Measurements from ENCODE around the gene HMCN2. TPM values are rescaled to one million over a fixed set of nuclear protein-coding genes. Genes with fewer than 3 reads are reported as not detected.

The HMCN2 gene, protein sequence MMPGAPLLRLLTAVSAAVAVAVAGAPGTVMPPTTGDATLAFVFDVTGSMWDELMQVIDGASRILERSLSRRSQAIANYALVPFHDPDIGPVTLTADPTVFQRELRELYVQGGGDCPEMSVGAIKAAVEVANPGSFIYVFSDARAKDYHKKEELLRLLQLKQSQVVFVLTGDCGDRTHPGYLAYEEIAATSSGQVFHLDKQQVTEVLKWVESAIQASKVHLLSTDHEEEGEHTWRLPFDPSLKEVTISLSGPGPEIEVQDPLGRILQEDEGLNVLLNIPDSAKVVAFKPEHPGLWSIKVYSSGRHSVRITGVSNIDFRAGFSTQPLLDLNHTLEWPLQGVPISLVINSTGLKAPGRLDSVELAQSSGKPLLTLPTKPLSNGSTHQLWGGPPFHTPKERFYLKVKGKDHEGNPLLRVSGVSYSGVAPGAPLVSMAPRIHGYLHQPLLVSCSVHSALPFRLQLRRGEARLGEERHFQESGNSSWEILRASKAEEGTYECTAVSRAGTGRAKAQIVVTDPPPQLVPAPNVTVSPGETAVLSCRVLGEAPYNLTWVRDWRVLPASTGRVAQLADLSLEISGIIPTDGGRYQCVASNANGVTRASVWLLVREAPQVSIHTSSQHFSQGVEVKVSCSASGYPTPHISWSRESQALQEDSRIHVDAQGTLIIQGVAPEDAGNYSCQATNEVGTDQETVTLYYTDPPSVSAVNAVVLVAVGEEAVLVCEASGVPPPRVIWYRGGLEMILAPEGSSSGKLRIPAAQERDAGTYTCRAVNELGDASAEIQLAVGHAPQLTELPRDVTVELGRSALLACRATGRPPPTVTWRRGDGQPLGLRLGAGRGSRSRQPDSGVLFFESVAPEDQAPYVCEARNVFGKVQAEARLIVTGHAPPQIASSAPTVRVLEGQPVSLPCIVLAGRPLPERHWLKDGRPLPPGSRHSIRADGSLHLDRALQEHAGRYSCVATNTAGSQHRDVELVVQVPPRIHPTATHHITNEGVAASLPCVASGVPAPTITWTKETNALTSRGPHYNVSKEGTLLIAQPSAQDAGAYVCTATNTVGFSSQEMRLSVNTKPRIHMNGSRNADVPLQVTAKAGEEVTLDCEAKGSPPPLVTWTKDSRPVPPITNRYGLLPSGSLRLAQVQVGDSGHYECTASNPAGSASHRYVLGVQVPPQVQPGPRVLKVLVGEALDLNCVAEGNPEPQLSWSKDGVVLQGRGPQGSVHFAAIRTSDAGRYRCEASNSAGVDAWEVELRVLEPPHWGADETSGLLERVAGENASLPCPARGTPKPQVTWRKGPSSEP (N-terminal part only)
- not detected for total RNA-seq

DNA sequence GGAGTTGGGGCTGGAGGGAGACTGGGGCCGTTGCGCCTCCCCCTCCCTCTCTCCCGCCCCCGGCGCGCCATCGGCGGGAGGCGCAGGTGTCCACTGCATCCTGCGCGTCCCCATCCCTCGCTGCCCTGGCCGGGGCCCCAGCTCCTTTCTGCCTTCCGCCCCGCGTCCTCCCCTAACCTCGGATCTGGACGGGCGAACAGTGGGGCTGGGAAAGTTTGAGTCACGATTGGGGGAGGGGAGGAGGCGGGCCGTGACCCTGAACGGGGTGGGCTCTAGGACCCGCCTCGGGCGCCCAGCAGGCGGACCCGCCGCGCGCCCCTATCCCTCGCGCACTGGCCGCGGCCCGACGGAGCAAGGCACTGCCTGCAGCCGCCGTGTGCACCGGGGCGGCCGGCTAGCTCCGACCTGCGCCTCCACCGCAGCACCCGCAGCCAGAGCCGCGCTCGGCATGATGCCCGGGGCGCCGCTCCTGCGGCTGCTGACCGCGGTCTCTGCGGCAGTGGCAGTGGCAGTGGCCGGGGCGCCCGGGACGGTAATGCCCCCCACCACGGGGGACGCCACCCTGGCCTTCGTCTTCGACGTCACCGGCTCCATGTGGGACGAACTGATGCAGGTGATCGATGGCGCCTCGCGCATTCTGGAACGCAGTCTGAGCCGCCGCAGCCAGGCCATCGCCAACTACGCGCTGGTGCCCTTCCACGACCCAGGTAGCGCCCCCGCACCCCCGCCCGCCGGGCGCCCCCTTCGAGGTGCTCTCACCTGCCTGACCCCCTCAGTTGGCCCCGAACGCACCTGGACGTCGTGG lies at the start of gene HMCN2:
HMCN2 (plus strand) TSS at position 330 of the 805 bp plus-strand sequence; CDS start at position 449, 119 bp downstream.

DNA sequence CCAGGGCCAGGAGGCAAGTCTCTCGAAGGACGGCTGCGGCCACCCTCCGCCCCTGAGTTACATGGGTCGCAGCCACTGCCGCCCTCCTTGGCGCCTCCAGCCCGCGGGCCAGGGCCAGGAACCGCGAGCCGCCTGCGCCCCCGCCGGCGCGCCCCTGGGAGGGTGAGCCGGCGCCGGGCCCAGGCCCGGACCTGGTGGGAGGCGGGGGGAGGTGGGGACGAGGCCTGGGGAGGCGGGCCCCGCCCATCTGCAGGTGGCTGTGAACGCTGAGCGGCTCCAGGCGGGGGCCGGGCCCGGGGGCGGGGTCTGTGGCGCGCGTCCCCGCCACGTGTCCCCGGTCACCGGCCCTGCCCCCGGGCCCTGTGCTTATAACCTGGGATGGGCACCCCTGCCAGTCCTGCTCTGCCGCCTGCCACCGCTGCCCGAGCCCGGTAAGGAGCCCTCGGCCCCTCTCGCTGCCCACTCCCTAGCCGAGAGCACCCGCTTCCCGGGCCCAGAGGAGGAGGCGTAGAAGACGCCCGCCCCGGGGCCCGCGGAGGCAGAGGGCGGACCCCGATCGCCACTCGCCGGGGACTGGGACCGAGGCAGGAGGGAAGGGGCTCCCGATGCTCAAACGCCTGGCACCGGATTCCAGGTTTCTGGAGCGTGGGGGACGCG lies 179.1 kb downstream of the HMCN2 start, which contains the start of gene ASS1:
ASS1 (plus strand) TSS at position 397 of the 657 bp plus-strand sequence. CDS start 7,268 bp downstream, outside the sequence.

Small RNA genes within 50 kb of the gene (small RNA-seq; reads per million reads assigned to genes)
- gene RN7SL665P, result 0 reads per million in 2 donors

Other genes with a start within 250 kb of the HMCN2 start
- 10 to 100 TPM; 40.6 to 41.3 TPM for gene FNBP1, start 222.6 kb upstream of the HMCN2 start, total RNA-seq
- 10 to 100 TPM; 24.6 to 32.7 TPM for gene GPR107, start 211.9 kb upstream of the HMCN2 start, total RNA-seq
- gene NCS1, start 93.4 kb upstream of the HMCN2 start, total RNA-seq, result 10 to 100 TPM; 42.0 to 85.6 TPM
- gene ASS1, start 179.2 kb downstream of the HMCN2 start, total RNA-seq, result 1 to 10 TPM; 1.0 to 2.7 TPM